Panc1 (cell line): ENCODE measurements around the gene TMEM201. TPM values are rescaled to one million over a fixed set of nuclear protein-coding genes. Genes with fewer than 3 reads are reported as not detected.

Experiments used
- ATAC-seq: fragments of 200-7000 bp; cut with Tn5 transposase; 2 replicates; pipeline ENCODE4 v1.9.1; 2020; ENCODE audit warnings: mild to moderate bottlenecking, moderate library complexity
- BruUV-seq: library from RNA; stranded (reverse); fragments of 400-500 nt; replicated peaks from 2 replicates; lab custom pipeline; 2021; lab: Mats Ljungman, UMichigan
- CTCF ChIA-PET: fragments of 300-600 bp; sonication (Branson Sonifier 250); formaldehyde crosslinking; loops from one replicate; lab custom pipeline; 2022; ENCODE audit warnings: antibody characterized with exemption; lab: Charles Lee
- POLR2A ChIA-PET: fragments of 300-600 bp; sonication (Branson Sonifier 250); formaldehyde crosslinking; loops from one replicate; lab custom pipeline; 2022; ENCODE audit warnings: antibody characterized with exemption; lab: Charles Lee
- DNase-seq: peaks from one replicate; pipeline ENCODE4 v3.0.0-alpha.2; 2010; ENCODE audit warnings: low read depth, low spot score
- H3K27ac ChIP-seq: 2 replicates; pipeline ENCODE4 v1.5.1; 2011; ENCODE audit warnings: mild to moderate bottlenecking, low read length, inconsistent platforms
- H3K27me3 ChIP-seq: fragments of 200-500 bp; sonication (Bioruptor generic); 2 replicates; pipeline ENCODE4 v1.6.0; 2014; ENCODE audit warnings: low read length, inconsistent platforms; ENCODE audit not compliant: control insufficient read depth, insufficient read depth
- H3K36me3 ChIP-seq: fragments of 200-500 bp; sonication (Bioruptor generic); 2 replicates; pipeline ENCODE4 v1.5.1; 2014; ENCODE audit warnings: inconsistent platforms, mild to moderate bottlenecking, low read length, moderate library complexity; ENCODE audit not compliant: control insufficient read depth, insufficient read depth
- H3K4me1 ChIP-seq: 2 replicates; pipeline ENCODE4 v1.5.1; 2011; ENCODE audit warnings: inconsistent platforms, mild to moderate bottlenecking, low read length, moderate library complexity; ENCODE audit not compliant: control insufficient read depth, insufficient read depth
- H3K4me3 ChIP-seq, 2 experiments: 2 replicates each; pipeline ENCODE4 v1.5.1; 2011 to 2012; ENCODE audit warnings: low read depth in 2 of 2, low read length in 2 of 2, mild to moderate bottlenecking in 2 of 2, inconsistent platforms in 1 of 2, moderate library complexity in 1 of 2
- H3K9me3 ChIP-seq: fragments of 200-500 bp; sonication (Bioruptor generic); 2 replicates; pipeline ENCODE4 v1.5.1; 2014; ENCODE audit warnings: low read depth, mild to moderate bottlenecking, inconsistent platforms, low read length, moderate library complexity; ENCODE audit not compliant: control insufficient read depth, insufficient read depth
- POLR2AphosphoS5 ChIP-seq: IDR thresholded peaks from 2 replicates; pipeline ENCODE4 v1.6.1; 2012; ENCODE audit warnings: mild to moderate bottlenecking, low read depth, low read length, moderate library complexity
- SIN3A ChIP-seq: IDR thresholded peaks from 2 replicates; pipeline ENCODE4 v1.6.1; 2012; ENCODE audit warnings: low read depth, mild to moderate bottlenecking, low read length, moderate library complexity, borderline replicate concordance; ENCODE audit not compliant: insufficient read depth
- TCF7L2 ChIP-seq: IDR thresholded peaks from 2 replicates; pipeline ENCODE4 v1.6.1; 2011; ENCODE audit warnings: mild to moderate bottlenecking, low read depth, low read length, inconsistent platforms
- in situ Hi-C: cut with HindIII; loops from 2 replicates; pipeline ENCODE4 v1.10.0; 2016; ENCODE audit warnings: low sequenced_read_pairs, low pct_unique_long_range_greater_than_20kb
- intact Hi-C: fragments of 100-400 bp; cut with micrococcal nuclease; formaldehyde crosslinking; loops from one replicate; pipeline ENCODE4 v1.10.0; 2022; ENCODE audit not compliant: unreplicated experiment
- total RNA-seq: library from RNA; stranded (reverse); gene quantifications from one replicate; pipeline ENCODE4 v1.2.1, GENCODE V29; 2021; ENCODE audit not compliant: unreplicated experiment
- TF ChIP-seq, protein P1 (sequence below): fragments of 450-650 bp; IDR thresholded peaks from 2 replicates; pipeline ENCODE4 v1.5.1; 2017; ENCODE audit warnings: mild to moderate bottlenecking
- TF ChIP-seq, protein P2 (sequence below), 2 experiments: IDR thresholded peaks; 2 replicates each; pipeline ENCODE4 v1.6.1; 2011 to 2012; ENCODE audit warnings: low read depth in 2 of 2, control low read depth in 1 of 2, low read length in 1 of 2, mild to moderate bottlenecking in 1 of 2, moderate library complexity in 1 of 2; ENCODE audit not compliant: insufficient read depth in 1 of 2

The TMEM201 gene
- total RNA-seq, 1 experiment from 2014 or later: 26.5 TPM

DNA sequence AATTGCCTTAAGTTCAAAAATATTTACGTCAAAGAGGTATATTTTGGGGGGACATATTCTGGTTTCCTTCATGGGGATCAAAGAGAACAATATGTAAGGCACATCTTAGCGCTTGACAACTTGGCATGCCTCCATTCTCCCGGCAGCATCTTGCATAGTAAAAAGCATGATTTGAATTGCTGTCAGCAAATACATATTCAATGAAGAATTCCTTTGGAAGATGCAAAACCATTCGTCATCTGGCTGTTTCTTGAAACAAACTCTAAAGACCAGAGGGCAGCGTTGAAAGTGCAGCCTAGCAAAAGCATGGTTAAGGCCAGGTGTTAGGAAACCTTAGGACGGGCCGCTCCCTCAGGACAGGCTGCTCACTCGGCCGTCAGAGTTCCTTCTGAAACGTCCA is 59.5 kb downstream of the TMEM201 start:
- no peak for DNase-seq
- no TSS peak for BruUV-seq
- no peak for TF ChIP-seq SIN3A
- TF ChIP-seq TCF7L2: no peak
- no peak for TF ChIP-seq POLR2AphosphoS5
- TF ChIP-seq, protein P1, sequence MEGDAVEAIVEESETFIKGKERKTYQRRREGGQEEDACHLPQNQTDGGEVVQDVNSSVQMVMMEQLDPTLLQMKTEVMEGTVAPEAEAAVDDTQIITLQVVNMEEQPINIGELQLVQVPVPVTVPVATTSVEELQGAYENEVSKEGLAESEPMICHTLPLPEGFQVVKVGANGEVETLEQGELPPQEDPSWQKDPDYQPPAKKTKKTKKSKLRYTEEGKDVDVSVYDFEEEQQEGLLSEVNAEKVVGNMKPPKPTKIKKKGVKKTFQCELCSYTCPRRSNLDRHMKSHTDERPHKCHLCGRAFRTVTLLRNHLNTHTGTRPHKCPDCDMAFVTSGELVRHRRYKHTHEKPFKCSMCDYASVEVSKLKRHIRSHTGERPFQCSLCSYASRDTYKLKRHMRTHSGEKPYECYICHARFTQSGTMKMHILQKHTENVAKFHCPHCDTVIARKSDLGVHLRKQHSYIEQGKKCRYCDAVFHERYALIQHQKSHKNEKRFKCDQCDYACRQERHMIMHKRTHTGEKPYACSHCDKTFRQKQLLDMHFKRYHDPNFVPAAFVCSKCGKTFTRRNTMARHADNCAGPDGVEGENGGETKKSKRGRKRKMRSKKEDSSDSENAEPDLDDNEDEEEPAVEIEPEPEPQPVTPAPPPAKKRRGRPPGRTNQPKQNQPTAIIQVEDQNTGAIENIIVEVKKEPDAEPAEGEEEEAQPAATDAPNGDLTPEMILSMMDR: no peak
- TF ChIP-seq, protein P2, sequence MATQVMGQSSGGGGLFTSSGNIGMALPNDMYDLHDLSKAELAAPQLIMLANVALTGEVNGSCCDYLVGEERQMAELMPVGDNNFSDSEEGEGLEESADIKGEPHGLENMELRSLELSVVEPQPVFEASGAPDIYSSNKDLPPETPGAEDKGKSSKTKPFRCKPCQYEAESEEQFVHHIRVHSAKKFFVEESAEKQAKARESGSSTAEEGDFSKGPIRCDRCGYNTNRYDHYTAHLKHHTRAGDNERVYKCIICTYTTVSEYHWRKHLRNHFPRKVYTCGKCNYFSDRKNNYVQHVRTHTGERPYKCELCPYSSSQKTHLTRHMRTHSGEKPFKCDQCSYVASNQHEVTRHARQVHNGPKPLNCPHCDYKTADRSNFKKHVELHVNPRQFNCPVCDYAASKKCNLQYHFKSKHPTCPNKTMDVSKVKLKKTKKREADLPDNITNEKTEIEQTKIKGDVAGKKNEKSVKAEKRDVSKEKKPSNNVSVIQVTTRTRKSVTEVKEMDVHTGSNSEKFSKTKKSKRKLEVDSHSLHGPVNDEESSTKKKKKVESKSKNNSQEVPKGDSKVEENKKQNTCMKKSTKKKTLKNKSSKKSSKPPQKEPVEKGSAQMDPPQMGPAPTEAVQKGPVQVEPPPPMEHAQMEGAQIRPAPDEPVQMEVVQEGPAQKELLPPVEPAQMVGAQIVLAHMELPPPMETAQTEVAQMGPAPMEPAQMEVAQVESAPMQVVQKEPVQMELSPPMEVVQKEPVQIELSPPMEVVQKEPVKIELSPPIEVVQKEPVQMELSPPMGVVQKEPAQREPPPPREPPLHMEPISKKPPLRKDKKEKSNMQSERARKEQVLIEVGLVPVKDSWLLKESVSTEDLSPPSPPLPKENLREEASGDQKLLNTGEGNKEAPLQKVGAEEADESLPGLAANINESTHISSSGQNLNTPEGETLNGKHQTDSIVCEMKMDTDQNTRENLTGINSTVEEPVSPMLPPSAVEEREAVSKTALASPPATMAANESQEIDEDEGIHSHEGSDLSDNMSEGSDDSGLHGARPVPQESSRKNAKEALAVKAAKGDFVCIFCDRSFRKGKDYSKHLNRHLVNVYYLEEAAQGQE (IDR thresholded peaks at IDR 0.05; ENCODE audit: insufficient read depth in 1 of 2, low read depth in 2 of 2, low read length in 1 of 2): no peak

GRCh38 chr1:9649769-9650168 is 61.1 kb downstream of the TMEM201 start:
- TF ChIP-seq, protein P1: no peak
- TF ChIP-seq SIN3A: no peak
- Histone ChIP-seq H3K27ac (no peak overlapping the region), H3K4me1 (peaks cover 5% of the 10 kb centered on the region; the same call in 1 of the 2 replicates), H3K4me3 (no peak overlapping the region), H3K9me3 (no peaks in the 10 kb centered on the region), H3K36me3 (no peaks in the 10 kb centered on the region), H3K27me3 (no peaks in the 10 kb centered on the region)
- DNase-seq (no peak), ATAC-seq (no peak)
- CTCF ChIA-PET: no interaction called here
- no TSS peak for BruUV-seq
- in situ Hi-C loops (no loop called here), intact Hi-C loops (no loop called here)
- POLR2A ChIA-PET: no interaction called here

More for the DNA sequence above, 59.5 kb downstream of the TMEM201 start:
- Histone ChIP-seq H3K27me3 (no peaks in the 10 kb centered on the region), H3K27ac (no peak overlapping the region), H3K4me3 (no peak overlapping the region), H3K4me1 (peaks cover 5% of the 10 kb centered on the region; the same call in 1 of the 2 replicates), H3K36me3 (no peaks in the 10 kb centered on the region), H3K9me3 (no peaks in the 10 kb centered on the region)
- ChIA-PET POLR2A (interaction anchor here (0.6 kb wide), 1 partner anchor 559 kb away, joined by 6 read pairs; no protein-coding TSS in a partner anchor), CTCF (no interaction called here)
- ATAC-seq: no peak
- in situ Hi-C loops (no loop called here), intact Hi-C loops (no loop called here)
